Inflammatory macrophage (primary cell): ENCODE data around the gene BBS9.
A peak's percentile ranks its signal among the peaks of the same experiment; 100 is the strongest.
"Not testable (repeated sequence)": the region's sequence is repeated elsewhere in the genome, so short reads cannot be mapped to it uniquely, and the experiment has no call there.

ENCODE experiments used
- DNase-seq, 2 donors: peaks; one replicate each; pipeline ENCODE4 v3.0.0-alpha.2; 2020 to 2022
- total RNA-seq, 18 experiments: gene quantifications; one replicate each; lab custom pipeline; 2026; ENCODE audit warnings: mixed read lengths in 6 of 18, inconsistent platforms in 2 of 18; lab: John Stamatoyannopoulos, UW

The BBS9 gene
- 3.0 to 12.9 (median 9.4) reads per million in 18 experiments for total RNA-seq

- peak; percentile 96 to 97 for DNase-seq
Measured at GRCh38 chr7:33128990-33129805, at the start of gene BBS9. TSS of gene BBS9 (plus strand) at chr7:33129564. CDS start at chr7:33146253, 16,689 bp downstream.

- no peak for DNase-seq
Measured at GRCh38 chr7:33079763-33080690, 49.3 kb upstream of the BBS9 start.

GRCh38 chr7:33087356-33087755 is 42.0 kb upstream of the BBS9 start:
- no peak for DNase-seq

GRCh38 chr7:33087858-33088257 is 41.5 kb upstream of the BBS9 start:
- DNase-seq, result no peak

- no peak for DNase-seq
Measured at GRCh38 chr7:33089142-33089541, 40.2 kb upstream of the BBS9 start.

- DNase-seq, result no peak
Measured at GRCh38 chr7:33091111-33091531, 38.2 kb upstream of the BBS9 start.

- no peak for DNase-seq
Measured at GRCh38 chr7:33091641-33092191, 37.6 kb upstream of the BBS9 start.

GRCh38 chr7:33093266-33093665 is 36.1 kb upstream of the BBS9 start:
- no peak for DNase-seq

GRCh38 chr7:33094745-33095275 is 34.6 kb upstream of the BBS9 start:
- DNase-seq, result not testable (repeated sequence)

GRCh38 chr7:33099154-33099940 is 30.0 kb upstream of the BBS9 start:
- no peak for DNase-seq

- DNase-seq, result no peak
Measured at GRCh38 chr7:33100770-33101169, 28.6 kb upstream of the BBS9 start.

GRCh38 chr7:33101906-33102305 is 27.5 kb upstream of the BBS9 start:
- DNase-seq, result no peak

GRCh38 chr7:33107136-33108066 is 22.0 kb upstream of the BBS9 start:
- DNase-seq, result peak in 1 of 2 donors; percentile 25

- peak in 1 of 2 donors; percentile 12 for DNase-seq
Measured at GRCh38 chr7:33108554-33109004, 20.8 kb upstream of the BBS9 start.

- peak; percentile 64 to 91 for DNase-seq
Measured at GRCh38 chr7:33109005-33109757, 20.2 kb upstream of the BBS9 start, which contains the start of gene RP9. TSS of gene RP9 (minus strand) at chr7:33109404. CDS start at chr7:33109372, 32 bp downstream.

GRCh38 chr7:33109758-33110238 is 19.6 kb upstream of the BBS9 start:
- peak in 1 of 2 donors; percentile 12 for DNase-seq

GRCh38 chr7:33111614-33112013 is 17.8 kb upstream of the BBS9 start:
- DNase-seq, result no peak

GRCh38 chr7:33114976-33115375 is 14.4 kb upstream of the BBS9 start:
- DNase-seq, result no peak

- no peak for DNase-seq
Measured at GRCh38 chr7:33118383-33118782, 11.0 kb upstream of the BBS9 start.

- no peak for DNase-seq
Measured at GRCh38 chr7:33127085-33127484, 2.3 kb upstream of the BBS9 start.
